ENCODE results near the gene TULP3. TPM values are rescaled to one million over a fixed set of nuclear protein-coding genes. Genes with fewer than 3 reads are reported as not detected.

TULP3 gene
- total and polyA plus RNA-seq, 2 experiments from 2014 or later: 19.0 to 22.9 TPM

- Histone ChIP-seq H3K36me3 (replicated peaks; ENCODE audit: insufficient read depth, low read depth) (no peaks in the 10 kb centered on the region), H3K79me2 (peaks cover 64% of the 10 kb centered on the region), H3K4me2 (no peak overlapping the region), H3K9me3 (ENCODE audit: low read depth) (no peaks in the 10 kb centered on the region), H3K27ac (no peak overlapping the region), H3K4me1 (ENCODE audit: insufficient read depth) (no peaks in the 10 kb centered on the region), H4K20me1 (ENCODE audit: insufficient read depth, poor library complexity, severe bottlenecking) (peaks cover 12% of the 10 kb centered on the region), H2AFZ (no peak overlapping the region), H3K4me3 (no peak overlapping the region), H3K9me2 (replicated peaks; ENCODE audit: insufficient read depth) (no peaks in the 10 kb centered on the region), H3K27me3 (no peaks in the 10 kb centered on the region)
- DNase-seq (ENCODE audit: low spot score): peak; percentile 13
- no peak for TF ChIP-seq EZH2phosphoT487 (IDR thresholded peaks at IDR 0.05; ENCODE audit: low read depth, severe bottlenecking, unreplicated experiment)
- TF ChIP-seq CTCF (IDR thresholded peaks at IDR 0.05; ENCODE audit: poor library complexity): no peak
- TF ChIP-seq EZH2 (IDR thresholded peaks at IDR 0.05; ENCODE audit: borderline replicate concordance): no peak
- 53% methylated on average over 4 of the region's 4 CpGs for WGBS (ENCODE audit: low lambda C conversion rate, missing lambda C conversion rate)
These were observed 11.7 kb downstream of the TULP3 start for GRCh38 chr12:2902272-2902880.

- 98% methylated on average over 2 of the region's 2 CpGs for WGBS (ENCODE audit: low lambda C conversion rate, missing lambda C conversion rate)
- Histone ChIP-seq H3K36me3 (replicated peaks; ENCODE audit: insufficient read depth, low read depth) (no peaks in the 10 kb centered on the region), H3K79me2 (peaks cover 60% of the 10 kb centered on the region), H3K27ac (no peak overlapping the region), H3K4me2 (no peak overlapping the region), H3K4me1 (ENCODE audit: insufficient read depth) (no peaks in the 10 kb centered on the region), H3K9me3 (ENCODE audit: low read depth) (no peaks in the 10 kb centered on the region), H3K27me3 (no peaks in the 10 kb centered on the region), H3K4me3 (no peak overlapping the region), H3K9me2 (replicated peaks; ENCODE audit: insufficient read depth) (no peaks in the 10 kb centered on the region), H4K20me1 (ENCODE audit: insufficient read depth, poor library complexity, severe bottlenecking) (peaks cover 7% of the 10 kb centered on the region), H2AFZ (no peak overlapping the region)
- TF ChIP-seq EZH2 (IDR thresholded peaks at IDR 0.05; ENCODE audit: borderline replicate concordance) (no peak), EZH2phosphoT487 (IDR thresholded peaks at IDR 0.05; ENCODE audit: low read depth, severe bottlenecking, unreplicated experiment) (no peak), CTCF (IDR thresholded peaks at IDR 0.05; ENCODE audit: poor library complexity) (no peak)
- no peak for DNase-seq (ENCODE audit: low spot score)
These were observed 13.6 kb downstream of the TULP3 start for GRCh38 chr12:2904260-2904659.

- WGBS (ENCODE audit: low lambda C conversion rate, missing lambda C conversion rate): 93% methylated on average over 3 of the region's 3 CpGs
- no peak overlapping the region for H3K4me2 ChIP-seq
These were observed 21.5 kb downstream of the TULP3 start for GRCh38 chr12:2912216-2912575.

More at GRCh38 chr12:2912216-2912575, 21.5 kb downstream of the TULP3 start:
- no peak for TF ChIP-seq CTCF (IDR thresholded peaks at IDR 0.05; ENCODE audit: poor library complexity)
- no peak for TF ChIP-seq EZH2phosphoT487 (IDR thresholded peaks at IDR 0.05; ENCODE audit: low read depth, severe bottlenecking, unreplicated experiment)
- no peak for TF ChIP-seq EZH2 (IDR thresholded peaks at IDR 0.05; ENCODE audit: borderline replicate concordance)
- H3K4me3 ChIP-seq: no peak overlapping the region
- no peaks in the 10 kb centered on the region for H4K20me1 ChIP-seq (ENCODE audit: insufficient read depth, poor library complexity, severe bottlenecking)
- no peak overlapping the region for H3K27ac ChIP-seq
- no peak overlapping the region for H2AFZ ChIP-seq
- H3K27me3 ChIP-seq: no peaks in the 10 kb centered on the region
- DNase-seq (ENCODE audit: low spot score): no peak
- no peaks in the 10 kb centered on the region for H3K36me3 ChIP-seq (replicated peaks; ENCODE audit: insufficient read depth, low read depth)
- no peaks in the 10 kb centered on the region for H3K9me2 ChIP-seq (replicated peaks; ENCODE audit: insufficient read depth)
- H3K4me1 ChIP-seq (ENCODE audit: insufficient read depth): no peaks in the 10 kb centered on the region
- H3K9me3 ChIP-seq (ENCODE audit: low read depth): no peaks in the 10 kb centered on the region
- H3K79me2 ChIP-seq: peaks cover 14% of the 10 kb centered on the region

All from hepatocyte (in vitro differentiated cells).